NCI-H2029 treated with DMSO at 0.1 percent for 48 hours (cell line): Measurements from ENCODE around the gene ATP5MC2.
A peak's percentile ranks its signal among the peaks of the same experiment; 100 is the strongest.
"Not testable (repeated sequence)": the region's sequence is repeated elsewhere in the genome, so short reads cannot be mapped to it uniquely, and the experiment has no call there.

Source experiments
- DNase-seq: peaks from one replicate; lab custom pipeline; 2025; lab: John Stamatoyannopoulos, UW

ATP5MC2 gene

GRCh38 chr12:53694756-53695151 lies 18.9 kb upstream of the ATP5MC2 start:
- DNase-seq, result no peak

DNA sequence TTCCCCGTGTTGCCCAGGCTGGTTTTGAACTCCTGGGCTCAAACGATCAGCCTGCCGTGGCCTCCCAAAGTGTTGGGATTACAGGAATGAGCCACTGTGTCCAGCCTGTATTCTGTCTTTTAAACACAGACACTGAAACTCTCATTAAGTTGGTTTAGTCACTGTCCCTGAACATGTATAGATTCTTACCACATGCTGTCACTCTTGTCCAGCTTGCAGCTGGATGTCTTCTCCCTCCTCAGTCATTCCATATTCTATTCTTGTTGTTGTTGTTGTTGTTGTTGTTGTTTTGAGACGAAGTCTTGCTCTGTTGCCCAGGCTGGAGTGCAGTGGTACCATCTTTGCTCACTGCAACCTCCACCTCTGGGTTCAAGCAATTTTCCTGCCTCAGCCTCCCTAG lies 12.3 kb upstream of the ATP5MC2 start:
- no peak for DNase-seq

GRCh38 chr12:53686436-53686835 lies 10.6 kb upstream of the ATP5MC2 start:
- DNase-seq, result no peak

GRCh38 chr12:53684654-53685220 lies 8.9 kb upstream of the ATP5MC2 start:
- no peak for DNase-seq

DNA sequence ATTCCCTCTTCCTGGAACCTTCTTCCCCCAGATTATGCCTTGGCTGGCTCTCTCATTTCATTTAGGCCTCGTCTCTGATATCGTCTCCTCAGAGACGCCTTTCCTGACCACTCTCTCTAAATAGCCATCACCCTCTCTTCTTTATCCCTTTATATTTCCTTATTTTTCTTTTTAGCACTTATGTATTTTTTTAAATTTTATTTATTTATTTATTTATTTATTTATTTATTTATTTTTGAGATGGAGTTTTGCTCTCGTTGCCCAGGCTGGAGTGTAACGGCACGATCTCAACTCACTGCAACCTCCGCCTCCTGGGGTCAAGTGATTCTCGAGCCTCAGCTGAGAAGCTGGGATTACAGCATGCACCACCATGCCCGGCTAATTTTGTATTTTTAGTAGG lies 8.1 kb upstream of the ATP5MC2 start:
- no peak for DNase-seq

DNA sequence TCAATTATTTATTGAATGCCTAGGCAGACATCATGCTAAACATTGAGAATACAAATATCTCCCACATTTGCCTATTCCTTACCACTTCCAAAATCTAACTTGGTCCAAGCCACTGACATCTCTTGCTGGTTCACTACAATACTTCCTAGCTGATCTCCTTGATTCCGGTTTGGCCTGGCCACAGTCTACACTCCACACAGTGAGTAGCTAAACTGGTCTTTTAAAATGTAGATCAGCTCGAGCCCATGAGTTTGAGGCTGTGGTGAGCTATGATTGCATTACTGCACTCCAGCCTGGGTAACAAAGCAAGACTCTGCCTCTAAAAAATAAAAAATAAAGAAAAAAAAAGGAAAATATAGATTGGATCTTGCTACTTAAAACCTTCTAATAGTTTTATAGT lies 7.6 kb upstream of the ATP5MC2 start:
- no peak for DNase-seq

DNA sequence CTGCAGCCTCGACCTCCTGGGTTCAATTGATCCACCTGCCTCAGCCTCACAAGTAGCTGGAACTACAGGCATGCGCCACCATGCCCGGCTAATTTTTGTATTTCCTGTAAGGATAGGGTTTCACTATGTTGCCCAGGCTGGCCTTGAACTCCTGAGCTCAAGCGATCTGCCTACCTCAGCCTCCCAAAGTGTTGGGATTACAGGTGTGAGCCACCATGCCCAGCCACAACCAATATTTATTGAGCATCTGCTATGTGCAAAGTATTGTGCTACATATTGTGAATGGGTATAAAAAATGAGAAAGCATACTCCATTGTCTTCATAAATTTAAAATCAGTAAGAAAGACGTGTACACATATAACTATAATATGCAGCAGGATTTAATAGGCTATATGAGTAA lies 4.2 kb upstream of the ATP5MC2 start:
- DNase-seq, result not testable (repeated sequence)

GRCh38 chr12:53677800-53678148 lies 1.9 kb upstream of the ATP5MC2 start:
- DNase-seq, result no peak

DNA sequence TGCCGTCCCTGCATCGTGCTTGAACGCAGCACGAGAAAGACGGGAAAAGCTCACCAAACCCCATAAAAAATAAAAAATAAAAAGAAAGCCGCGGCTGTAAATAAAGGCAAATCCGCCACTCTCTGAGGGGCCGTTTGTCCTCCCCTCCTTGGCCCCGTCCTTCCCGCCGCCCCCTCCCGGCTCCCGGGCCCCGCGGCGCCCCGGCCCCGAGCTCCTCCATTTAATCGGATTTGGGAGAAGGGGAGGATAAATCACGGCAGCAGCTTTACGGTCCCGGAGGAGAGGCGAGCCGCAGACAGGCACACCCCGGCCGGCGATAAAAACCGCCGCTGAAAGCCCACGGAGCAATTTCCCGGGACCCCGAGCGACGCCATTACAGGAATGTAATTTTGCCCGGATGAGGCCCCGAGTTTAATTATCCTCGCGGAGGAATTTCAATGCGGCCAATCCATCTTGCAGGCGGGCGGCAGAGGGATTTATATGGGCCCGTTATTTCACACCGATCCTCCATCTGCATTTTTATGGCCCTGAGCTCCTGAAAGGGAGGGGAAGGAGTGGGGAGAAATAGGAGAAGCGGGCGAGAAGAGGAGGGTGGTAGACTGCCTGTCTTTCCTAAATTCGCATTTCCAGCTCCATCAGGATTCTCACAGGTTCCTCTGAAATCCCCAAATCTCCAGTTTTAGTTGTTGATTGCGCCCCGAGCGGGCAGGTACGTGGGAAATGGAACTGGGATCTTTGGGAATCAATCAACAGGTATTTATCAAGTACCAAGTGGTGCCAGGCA lies 1.3 kb upstream of the ATP5MC2 start:
- no peak for DNase-seq

GRCh38 chr12:53676656-53677015 lies 753 bp upstream of the ATP5MC2 start:
- no peak for DNase-seq

DNA sequence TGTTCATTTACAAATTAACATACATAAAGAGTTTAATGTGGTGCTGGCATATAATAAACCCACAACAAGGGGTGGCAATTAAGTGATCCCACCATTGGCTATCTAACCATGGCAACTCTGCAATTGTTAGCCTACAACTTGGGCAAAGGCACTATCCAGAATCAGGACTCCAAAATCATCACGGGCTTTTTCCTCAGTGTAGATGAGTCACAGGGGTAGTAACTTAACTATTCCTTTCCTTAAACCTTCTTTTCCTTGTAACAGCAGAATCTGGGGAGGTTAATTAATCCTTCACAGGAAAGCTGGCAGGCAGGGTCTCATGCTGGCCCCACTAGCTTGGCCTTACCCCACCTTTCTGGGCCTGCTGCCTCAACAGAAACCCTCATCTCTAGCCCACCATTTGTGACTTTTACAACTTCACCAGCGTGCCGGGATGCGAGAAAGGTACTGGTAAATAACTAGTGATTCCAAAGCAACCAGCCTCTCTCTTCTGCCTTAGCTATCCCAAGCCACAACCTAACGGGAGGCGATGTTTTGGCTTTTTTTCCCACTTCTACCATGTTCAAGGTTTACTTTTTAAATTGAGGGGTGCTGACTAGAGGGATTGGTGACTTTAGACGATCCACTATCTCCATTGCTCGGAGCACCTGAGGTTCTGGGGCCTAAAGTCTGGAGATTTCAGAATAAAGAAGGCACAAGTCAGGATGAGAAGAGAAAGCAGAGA lies 744 bp downstream of the ATP5MC2 start:
- no peak for DNase-seq

- DNase-seq, result no peak
Measured at GRCh38 chr12:53670971-53671370, 4.9 kb downstream of the ATP5MC2 start.

- DNase-seq, result no peak
Measured at GRCh38 chr12:53670308-53670707, 5.6 kb downstream of the ATP5MC2 start.

DNA sequence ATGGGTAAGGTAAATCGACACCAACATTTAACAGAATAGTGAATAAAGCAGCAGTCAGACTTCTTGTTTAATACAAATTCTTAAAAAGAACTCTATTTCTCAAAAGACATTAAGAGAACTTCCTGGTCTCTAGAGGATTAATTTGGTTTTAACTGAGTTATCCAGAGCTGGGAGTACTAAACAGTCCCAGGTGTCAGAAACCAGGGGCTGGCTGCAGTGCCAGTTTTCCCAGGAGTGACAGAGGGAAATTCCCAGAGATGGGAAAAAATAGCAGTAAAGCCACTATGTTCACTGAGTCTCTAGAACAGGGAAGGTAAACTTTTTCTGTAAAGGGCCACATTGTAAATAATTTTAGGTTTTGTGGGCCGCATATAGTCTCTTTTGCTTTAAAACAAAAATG lies 8.8 kb downstream of the ATP5MC2 start:
- no peak for DNase-seq

DNA sequence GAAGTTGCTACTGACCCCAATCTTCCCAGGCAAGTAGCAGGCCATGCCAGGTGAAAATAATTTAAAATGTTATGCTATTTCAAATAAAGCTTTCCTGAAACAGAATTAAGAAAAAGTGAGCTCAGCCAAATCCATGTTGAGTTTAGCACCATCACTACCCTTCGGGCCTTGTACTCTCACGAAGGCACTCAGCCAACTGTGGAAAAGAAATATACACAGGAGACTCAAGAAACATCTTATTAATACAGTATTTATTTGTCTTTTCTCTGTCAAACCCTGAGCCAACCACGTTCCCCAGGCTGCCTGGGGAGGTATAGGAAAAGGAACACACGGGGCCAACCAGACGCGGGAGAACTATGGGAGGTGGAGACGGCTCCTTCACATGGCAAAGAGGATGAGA lies 10.9 kb downstream of the ATP5MC2 start:
- no peak for DNase-seq

DNA sequence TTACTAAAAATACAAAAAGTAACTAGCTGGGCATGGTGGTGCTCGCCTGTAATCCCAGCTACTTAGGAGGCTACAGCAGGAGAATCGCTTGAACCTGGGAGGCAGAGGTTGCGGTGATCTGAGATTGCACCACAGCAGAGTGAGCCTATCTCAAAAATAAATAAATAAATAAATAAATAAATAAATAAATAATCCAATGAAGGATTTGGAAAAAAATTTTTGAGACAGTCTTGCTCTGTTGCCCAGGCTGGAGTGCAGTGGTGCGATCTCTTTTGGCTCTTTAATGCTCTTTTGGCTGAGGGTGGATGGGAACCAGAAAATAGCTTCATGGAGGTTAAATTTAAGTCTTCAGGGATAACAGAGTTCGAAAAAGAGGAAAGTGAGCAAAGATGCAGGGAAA lies 11.7 kb downstream of the ATP5MC2 start:
- no peak for DNase-seq

- no peak for DNase-seq
Measured at GRCh38 chr12:53660041-53660440, 15.8 kb downstream of the ATP5MC2 start.

- DNase-seq, result peak; percentile 58
Measured at GRCh38 chr12:53659571-53659981, 16.3 kb downstream of the ATP5MC2 start.

DNA sequence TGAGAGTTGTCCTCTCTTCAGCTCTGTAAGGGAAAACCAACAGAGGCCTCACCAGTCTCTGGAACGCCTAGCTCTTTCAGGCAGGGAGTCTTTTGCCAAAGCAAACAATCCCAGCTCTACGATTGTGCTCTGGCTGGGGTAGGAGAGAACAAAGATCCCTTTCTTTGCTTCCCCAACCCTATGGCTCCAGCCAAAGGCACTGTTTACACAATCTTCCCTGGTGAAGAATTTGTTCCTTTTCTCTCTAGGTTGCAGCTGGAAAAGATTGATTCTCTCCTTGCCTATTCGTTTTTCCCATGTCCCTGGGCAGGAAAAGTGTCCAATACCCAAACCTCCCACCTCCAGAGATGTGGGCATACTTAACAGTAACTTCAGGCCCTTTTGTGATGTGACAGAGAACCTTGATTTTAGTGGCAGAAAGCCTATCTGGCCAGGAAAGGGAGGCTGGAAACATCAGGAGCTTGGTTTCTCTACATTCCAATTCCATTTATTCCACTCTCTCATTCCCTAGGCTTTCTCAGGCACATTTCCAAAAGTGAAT lies 16.8 kb downstream of the ATP5MC2 start:
- peak; percentile 87 for DNase-seq

DNA sequence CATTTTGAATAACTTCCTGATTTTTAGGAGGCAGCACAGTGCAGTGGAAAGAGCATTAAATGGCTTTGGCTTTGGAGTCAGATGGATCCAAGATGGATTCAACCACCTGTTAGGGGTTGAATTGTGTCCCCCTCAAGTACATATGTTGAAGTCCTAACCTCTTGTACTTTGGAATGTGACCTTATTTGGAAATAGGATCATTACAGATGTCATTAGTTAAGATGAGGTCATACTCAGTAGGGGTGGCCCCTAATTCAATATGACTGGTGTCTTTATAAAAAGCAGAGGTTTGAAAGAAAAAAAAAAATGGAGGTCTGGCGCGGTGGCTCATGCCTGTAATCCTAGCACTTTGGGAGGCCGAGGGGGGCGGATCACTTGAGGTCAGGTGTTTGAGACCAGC lies 18.8 kb downstream of the ATP5MC2 start:
- no peak for DNase-seq

- DNase-seq, result no peak
Measured at GRCh38 chr12:53653595-53653994, 22.3 kb downstream of the ATP5MC2 start.

DNA sequence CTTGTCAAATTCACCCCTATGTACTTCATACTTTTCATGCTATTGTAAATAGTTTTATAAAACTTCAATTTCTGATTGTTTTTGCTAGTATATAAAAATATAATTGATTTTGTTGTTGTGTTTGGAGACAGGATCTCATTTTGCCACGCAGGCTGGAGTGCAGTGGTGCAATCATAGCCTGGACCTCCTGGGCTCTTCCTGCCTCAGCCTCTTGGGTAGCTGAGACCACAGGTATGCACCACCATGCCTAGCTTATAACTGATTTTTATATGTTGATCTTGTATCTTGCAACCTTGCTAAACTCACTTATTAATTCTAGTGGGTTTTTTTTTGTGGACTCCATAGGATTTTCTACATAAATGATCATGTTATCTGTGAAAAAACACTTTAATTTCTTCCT lies 23.5 kb downstream of the ATP5MC2 start:
- no peak for DNase-seq

DNA sequence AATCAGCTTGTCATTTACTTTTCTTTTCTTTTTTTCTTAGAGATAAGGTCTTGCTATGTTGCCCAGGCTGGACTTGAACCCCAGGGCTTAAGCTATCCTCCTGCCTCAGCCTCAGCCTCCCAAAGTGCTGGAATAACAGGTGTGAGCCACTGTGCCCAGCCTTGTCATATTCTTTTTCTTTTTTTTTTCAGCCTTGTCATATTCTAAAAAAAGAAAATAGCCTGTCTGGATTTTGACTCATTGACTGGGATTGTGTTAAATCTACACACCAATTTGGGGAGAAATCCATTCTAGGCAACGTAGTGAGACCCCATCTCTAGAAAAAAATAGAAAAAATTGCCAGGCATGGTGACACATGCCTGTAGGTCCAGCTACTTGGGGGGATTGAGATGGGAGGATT lies 24.1 kb downstream of the ATP5MC2 start:
- DNase-seq, result no peak
